ENCODE results near the gene PTPN21.

Gene PTPN21

GRCh38 chr14:88468406-88468805, 86.4 kb downstream of the PTPN21 start:
- no peak for DNase-seq
- H3K4me2 ChIP-seq (ENCODE audit: low read depth, low read length): no peak overlapping the region
- no peaks in the 10 kb centered on the region for H3K79me2 ChIP-seq (ENCODE audit: low read length)
- no peak overlapping the region for H3K4me3 ChIP-seq (ENCODE audit: low read length)
- H3K9me2 ChIP-seq (replicated peaks; ENCODE audit: insufficient read depth, low read length): no peaks in the 10 kb centered on the region
- no peak overlapping the region for H3K27ac ChIP-seq (ENCODE audit: low read length)
- no peak overlapping the region for H2AFZ ChIP-seq (ENCODE audit: low read length)
- H3F3A ChIP-seq (ENCODE audit: insufficient read depth, low read length): no peaks in the 10 kb centered on the region
- H4K20me1 ChIP-seq (ENCODE audit: insufficient read depth, low read length): no peaks in the 10 kb centered on the region
- no peaks in the 10 kb centered on the region for H3K4me1 ChIP-seq (ENCODE audit: low read length)
- H3K9ac ChIP-seq (ENCODE audit: low read length): no peak overlapping the region
- TF ChIP-seq EZH2phosphoT487 (IDR thresholded peaks at IDR 0.05; ENCODE audit: low read length) (no peak), EZH2 (optimal IDR thresholded peaks at IDR 0.05; ENCODE audit: low read depth, low read length) (no peak), CTCF (IDR thresholded peaks at IDR 0.05; ENCODE audit: low read length) (no peak)
- no peaks in the 10 kb centered on the region for H3K36me3 ChIP-seq (replicated peaks; ENCODE audit: insufficient read depth, low read length)
- no peaks in the 10 kb centered on the region for H3K9me3 ChIP-seq (replicated peaks; ENCODE audit: insufficient read depth, low read length)
- H3K27me3 ChIP-seq (replicated peaks; ENCODE audit: insufficient read depth, low read length): no peaks in the 10 kb centered on the region

GRCh38 chr14:88463318-88463717, 91.5 kb downstream of the PTPN21 start:
- Histone ChIP-seq H3K9ac (ENCODE audit: low read length) (no peak overlapping the region), H4K20me1 (ENCODE audit: insufficient read depth, low read length) (no peaks in the 10 kb centered on the region), H3K27me3 (replicated peaks; ENCODE audit: insufficient read depth, low read length) (no peaks in the 10 kb centered on the region), H3F3A (ENCODE audit: insufficient read depth, low read length) (no peaks in the 10 kb centered on the region), H3K36me3 (replicated peaks; ENCODE audit: insufficient read depth, low read length) (no peaks in the 10 kb centered on the region), H3K79me2 (ENCODE audit: low read length) (no peaks in the 10 kb centered on the region), H3K27ac (ENCODE audit: low read length) (no peak overlapping the region), H3K4me3 (ENCODE audit: low read length) (no peak overlapping the region), H3K4me2 (ENCODE audit: low read depth, low read length) (no peak overlapping the region), H3K9me2 (replicated peaks; ENCODE audit: insufficient read depth, low read length) (no peaks in the 10 kb centered on the region), H2AFZ (ENCODE audit: low read length) (no peak overlapping the region), H3K9me3 (replicated peaks; ENCODE audit: insufficient read depth, low read length) (no peaks in the 10 kb centered on the region), H3K4me1 (ENCODE audit: low read length) (no peaks in the 10 kb centered on the region)
- TF ChIP-seq EZH2phosphoT487 (IDR thresholded peaks at IDR 0.05; ENCODE audit: low read length) (no peak), EZH2 (optimal IDR thresholded peaks at IDR 0.05; ENCODE audit: low read depth, low read length) (no peak), CTCF (IDR thresholded peaks at IDR 0.05; ENCODE audit: low read length) (peak; percentile 33)
- DNase-seq: no peak

GRCh38 chr14:88454886-88455285, 99.9 kb downstream of the PTPN21 start:
- H3K9ac ChIP-seq (ENCODE audit: low read length): no peak overlapping the region
- no peaks in the 10 kb centered on the region for H3K4me1 ChIP-seq (ENCODE audit: low read length)
- H3K36me3 ChIP-seq (replicated peaks; ENCODE audit: insufficient read depth, low read length): no peaks in the 10 kb centered on the region
- TF ChIP-seq EZH2 (optimal IDR thresholded peaks at IDR 0.05; ENCODE audit: low read depth, low read length) (no peak), EZH2phosphoT487 (IDR thresholded peaks at IDR 0.05; ENCODE audit: low read length) (no peak), CTCF (IDR thresholded peaks at IDR 0.05; ENCODE audit: low read length) (no peak)
- no peaks in the 10 kb centered on the region for H3K79me2 ChIP-seq (ENCODE audit: low read length)
- no peaks in the 10 kb centered on the region for H4K20me1 ChIP-seq (ENCODE audit: insufficient read depth, low read length)
- no peak overlapping the region for H3K4me3 ChIP-seq (ENCODE audit: low read length)
- H3K9me3 ChIP-seq (replicated peaks; ENCODE audit: insufficient read depth, low read length): no peaks in the 10 kb centered on the region
- H3K27ac ChIP-seq (ENCODE audit: low read length): no peak overlapping the region
- H3K9me2 ChIP-seq (replicated peaks; ENCODE audit: insufficient read depth, low read length): no peaks in the 10 kb centered on the region
- no peak overlapping the region for H3K4me2 ChIP-seq (ENCODE audit: low read depth, low read length)
- no peaks in the 10 kb centered on the region for H3K27me3 ChIP-seq (replicated peaks; ENCODE audit: insufficient read depth, low read length)
- no peak overlapping the region for H2AFZ ChIP-seq (ENCODE audit: low read length)
- DNase-seq: no peak
- H3F3A ChIP-seq (ENCODE audit: insufficient read depth, low read length): no peaks in the 10 kb centered on the region

Data from MM.1S (cell line).